Breast epithelium (tissue), 3 donors: ENCODE results near the gene TBL1XR1.

Experiments used
- CTCF ChIP-seq, 3 donors: fragments of 450-650 bp; IDR thresholded peaks; one replicate each; pipeline ENCODE4 v1.5.1; 2016 to 2017; ENCODE audit warnings: antibody characterized with exemption in 3 of 3, mild to moderate bottlenecking in 3 of 3, moderate library complexity in 3 of 3
- POLR2A ChIP-seq: fragments of 450-650 bp; IDR thresholded peaks from one replicate; pipeline ENCODE4 v1.6.1; 2016; ENCODE audit warnings: antibody characterized with exemption, mild to moderate bottlenecking, moderate library complexity

GRCh38 chr3:177213801-177214535, 16.7 kb upstream of the TBL1XR1 start:
- TF ChIP-seq CTCF (IDR thresholded peaks at IDR 0.05) (no peak), POLR2A (no peak)
